IPS DF 19.7 (cell line): ENCODE measurements around the gene FAM209A.
"Not testable (repeated sequence)": the region's sequence is repeated elsewhere in the genome, so short reads cannot be mapped to it uniquely, and the experiment has no call there.

Source experiments
- DNase-seq: peaks from one replicate; pipeline ENCODE4 v3.0.0-alpha.2; 2013; ENCODE audit warnings: low read depth, low spot score

Gene FAM209A

GRCh38 chr20:56524444-56524843 is at the start of gene FAM209A:
FAM209A (plus strand) TSS chr20:56524744; CDS start chr20:56524809, 65 bp downstream.
- not testable (repeated sequence) for DNase-seq

GRCh38 chr20:56483970-56484369 is 40.6 kb upstream of the FAM209A start:
- DNase-seq: no peak

GRCh38 chr20:56487216-56487615 is 37.3 kb upstream of the FAM209A start:
- DNase-seq: no peak

- DNase-seq: no peak
These were observed 36.0 kb upstream of the FAM209A start for GRCh38 chr20:56488566-56488965.

- no peak for DNase-seq
These were observed 23.4 kb upstream of the FAM209A start for GRCh38 chr20:56501116-56501515.

GRCh38 chr20:56503916-56504315 is 20.6 kb upstream of the FAM209A start:
- no peak for DNase-seq

- DNase-seq: no peak
These were observed 20.1 kb upstream of the FAM209A start for GRCh38 chr20:56504373-56505005.

- DNase-seq: no peak
These were observed 18.4 kb upstream of the FAM209A start for GRCh38 chr20:56506103-56506502.

GRCh38 chr20:56511926-56512325 is 12.6 kb upstream of the FAM209A start:
- DNase-seq: no peak

- no peak for DNase-seq
These were observed 11.1 kb upstream of the FAM209A start for GRCh38 chr20:56513161-56514150.

GRCh38 chr20:56516631-56517030 is 7.9 kb upstream of the FAM209A start:
- no peak for DNase-seq

- DNase-seq: no peak
These were observed 7.3 kb upstream of the FAM209A start for GRCh38 chr20:56517211-56517610.

GRCh38 chr20:56517641-56518040 is 6.9 kb upstream of the FAM209A start:
- DNase-seq: no peak

- DNase-seq: no peak
These were observed 6.4 kb upstream of the FAM209A start for GRCh38 chr20:56518126-56518525.

GRCh38 chr20:56518721-56519398 is 5.7 kb upstream of the FAM209A start:
- DNase-seq: no peak

- no peak for DNase-seq
These were observed 5.0 kb upstream of the FAM209A start for GRCh38 chr20:56519551-56519950.

GRCh38 chr20:56520180-56520579 is 4.4 kb upstream of the FAM209A start:
- no peak for DNase-seq

GRCh38 chr20:56520746-56521354 is 3.7 kb upstream of the FAM209A start:
- not testable (repeated sequence) for DNase-seq

GRCh38 chr20:56522311-56522710 is 2.2 kb upstream of the FAM209A start:
- no peak for DNase-seq

GRCh38 chr20:56527521-56527920 is 3.0 kb downstream of the FAM209A start:
- DNase-seq: no peak

GRCh38 chr20:56532946-56533345 is 8.4 kb downstream of the FAM209A start, which contains the start of gene FAM209B:
FAM209B (plus strand) TSS chr20:56533246; CDS start chr20:56533342, 96 bp downstream.
- DNase-seq: not testable (repeated sequence)

GRCh38 chr20:56537997-56538396 is 13.5 kb downstream of the FAM209A start:
- no peak for DNase-seq
